NT2/D1 (cell line): ENCODE results near the gene RASSF3.

Experiments used
- YY1 ChIP-seq: IDR thresholded peaks from 2 replicates; pipeline ENCODE4 v1.6.1; 2011; ENCODE audit not compliant: insufficient read length, insufficient read depth
- ZNF274 ChIP-seq: IDR thresholded peaks from 2 replicates; pipeline ENCODE4 v1.6.1; 2011; ENCODE audit warnings: mild to moderate bottlenecking, low read depth, low read length

- TF ChIP-seq YY1 = no peak
- TF ChIP-seq ZNF274 = no peak
These were observed 126.5 kb downstream of the RASSF3 start for GRCh38 chr12:64736771-64737170.
